ENCODE measurements around the gene TECPR2.

- no peak for TF ChIP-seq POLR2AphosphoS5 (IDR thresholded peaks at IDR 0.05)
- no peak for TF ChIP-seq CTCF (IDR thresholded peaks at IDR 0.05 in 8 of 11, conservative IDR thresholded peaks at IDR 0.05 in 3 of 11)
- no peak for TF ChIP-seq POLR2A (IDR thresholded peaks at IDR 0.05)
Observed at GRCh38 chr14:102318781-102319276, 43.9 kb upstream of the TECPR2 start.

All from spleen (tissue), 7 donors.